ENCODE data around the gene GPR162. TPM values are rescaled to one million over a fixed set of nuclear protein-coding genes. Genes with fewer than 3 reads are reported as not detected.

The GPR162 gene
- total and polyA plus RNA-seq, 10 of the 15 experiments (the other 5 are each of a cell fraction or from before 2014, with no cell fraction given): not detected

- no peaks in the 10 kb centered on the region for H3K79me2 ChIP-seq (ENCODE audit: control insufficient read depth, insufficient read depth, low read length)
- ATAC-seq: no peak
- no peak overlapping the region for H3K4me3 ChIP-seq
- DNase-seq (ENCODE audit: low read depth, low spot score): no peak
- H3K9ac ChIP-seq (ENCODE audit: control insufficient read depth, insufficient read depth, low read length): no peak overlapping the region
- ChIA-PET SMC1A (ENCODE audit: uncharacterized antibody, unreplicated experiment) (interaction anchor here (1.1 to 5.8 kb wide), 2 partner anchors 11 to 84 kb away, joined by 3 to 35 read pairs; partner anchors contain the start of gene MLF2), CTCF (interaction anchor here (1.1 to 6.8 kb wide), 3 partner anchors 11 to 84 kb away, joined by 4 to 72 read pairs (median 43); partner anchors contain the start of genes CDCA3, MLF2 and USP5), POLR2A (interaction anchor here (0.6 to 1.7 kb wide), 3 partner anchors 11 to 225 kb away, joined by 4 to 9 read pairs (median 5); no protein-coding TSS in a partner anchor), RAD21 (ENCODE audit: unreplicated experiment) (interaction anchor here (1.1 kb wide), 1 partner anchor 54 kb away, joined by 3 read pairs; no protein-coding TSS in a partner anchor)
- no peaks in the 10 kb centered on the region for H3K36me3 ChIP-seq (ENCODE audit: control insufficient read depth in 2 of 2, insufficient read depth in 2 of 2, low read length in 1 of 2)
- H3K27ac ChIP-seq (ENCODE audit: control insufficient read depth, insufficient read depth): no peak overlapping the region
- no peaks in the 10 kb centered on the region for H4K20me1 ChIP-seq (ENCODE audit: control insufficient read depth, insufficient read depth)
- H3K4me1 ChIP-seq (ENCODE audit: control insufficient read depth, insufficient read depth, low read length): peaks cover 10% of the 10 kb centered on the region
- no peak overlapping the region for H2AFZ ChIP-seq (ENCODE audit: control insufficient read depth, low read depth, low read length)
- no peaks in the 10 kb centered on the region for H3K9me3 ChIP-seq (replicated peaks; ENCODE audit: control insufficient read depth, insufficient read depth, low read length)
- in situ Hi-C loops (cut with MboI): no loop called here
- no TSS peak for BruUV-seq (replicated peaks)
- intact Hi-C loops (cut with micrococcal nuclease; ENCODE audit: unreplicated experiment): no loop called here
- no peaks in the 10 kb centered on the region for H3K27me3 ChIP-seq (replicated peaks in 1 of 2; ENCODE audit: control insufficient read depth in 2 of 2, insufficient read depth in 2 of 2, low read length in 1 of 2)
- 76% methylated on average over 26 of the region's 26 CpGs for WGBS (ENCODE audit: insufficient coverage, insufficient replicate concordance, low lambda C conversion rate, missing lambda C conversion rate)
- no peak overlapping the region for H3K4me2 ChIP-seq (ENCODE audit: control insufficient read depth, insufficient read depth)
- no peak for FAIRE-seq
- no peak for TF ChIP-seq NR2C1 (IDR thresholded peaks at IDR 0.05)
- no peak for TF ChIP-seq MTA3 (IDR thresholded peaks at IDR 0.05; ENCODE audit: borderline replicate concordance, low read length)
- TF ChIP-seq KAT2A (conservative IDR thresholded peaks at IDR 0.05; ENCODE audit: control insufficient read depth, low read depth, low read length): no peak
- TF ChIP-seq SRF (IDR thresholded peaks at IDR 0.05; ENCODE audit: low read depth in 2 of 2, low read length in 2 of 2): no peak
- no peak for TF ChIP-seq RELB (IDR thresholded peaks at IDR 0.05; ENCODE audit: low read depth)
- TF ChIP-seq, protein P1, sequence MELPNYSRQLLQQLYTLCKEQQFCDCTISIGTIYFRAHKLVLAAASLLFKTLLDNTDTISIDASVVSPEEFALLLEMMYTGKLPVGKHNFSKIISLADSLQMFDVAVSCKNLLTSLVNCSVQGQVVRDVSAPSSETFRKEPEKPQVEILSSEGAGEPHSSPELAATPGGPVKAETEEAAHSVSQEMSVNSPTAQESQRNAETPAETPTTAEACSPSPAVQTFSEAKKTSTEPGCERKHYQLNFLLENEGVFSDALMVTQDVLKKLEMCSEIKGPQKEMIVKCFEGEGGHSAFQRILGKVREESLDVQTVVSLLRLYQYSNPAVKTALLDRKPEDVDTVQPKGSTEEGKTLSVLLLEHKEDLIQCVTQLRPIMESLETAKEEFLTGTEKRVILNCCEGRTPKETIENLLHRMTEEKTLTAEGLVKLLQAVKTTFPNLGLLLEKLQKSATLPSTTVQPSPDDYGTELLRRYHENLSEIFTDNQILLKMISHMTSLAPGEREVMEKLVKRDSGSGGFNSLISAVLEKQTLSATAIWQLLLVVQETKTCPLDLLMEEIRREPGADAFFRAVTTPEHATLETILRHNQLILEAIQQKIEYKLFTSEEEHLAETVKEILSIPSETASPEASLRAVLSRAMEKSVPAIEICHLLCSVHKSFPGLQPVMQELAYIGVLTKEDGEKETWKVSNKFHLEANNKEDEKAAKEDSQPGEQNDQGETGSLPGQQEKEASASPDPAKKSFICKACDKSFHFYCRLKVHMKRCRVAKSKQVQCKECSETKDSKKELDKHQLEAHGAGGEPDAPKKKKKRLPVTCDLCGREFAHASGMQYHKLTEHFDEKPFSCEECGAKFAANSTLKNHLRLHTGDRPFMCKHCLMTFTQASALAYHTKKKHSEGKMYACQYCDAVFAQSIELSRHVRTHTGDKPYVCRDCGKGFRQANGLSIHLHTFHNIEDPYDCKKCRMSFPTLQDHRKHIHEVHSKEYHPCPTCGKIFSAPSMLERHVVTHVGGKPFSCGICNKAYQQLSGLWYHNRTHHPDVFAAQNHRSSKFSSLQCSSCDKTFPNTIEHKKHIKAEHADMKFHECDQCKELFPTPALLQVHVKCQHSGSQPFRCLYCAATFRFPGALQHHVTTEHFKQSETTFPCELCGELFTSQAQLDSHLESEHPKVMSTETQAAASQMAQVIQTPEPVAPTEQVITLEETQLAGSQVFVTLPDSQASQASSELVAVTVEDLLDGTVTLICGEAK (IDR thresholded peaks at IDR 0.05; ENCODE audit: borderline replicate concordance): no peak
- TF ChIP-seq CBX5 (IDR thresholded peaks at IDR 0.05; ENCODE audit: low read depth): no peak
- no peak for TF ChIP-seq EGR1 (IDR thresholded peaks at IDR 0.05; ENCODE audit: borderline replicate concordance in 1 of 2, low read depth in 2 of 2, low read length in 2 of 2)
- no peak for TF ChIP-seq NFXL1 (IDR thresholded peaks at IDR 0.05; ENCODE audit: borderline replicate concordance)
- no peak for TF ChIP-seq STAT1 (conservative IDR thresholded peaks at IDR 0.05)
- TF ChIP-seq EED (IDR thresholded peaks at IDR 0.05; ENCODE audit: low read depth): no peak
- no peak for TF ChIP-seq HDAC6 (IDR thresholded peaks at IDR 0.05; ENCODE audit: unreplicated experiment)
- TF ChIP-seq POLR2AphosphoS5 (IDR thresholded peaks at IDR 0.05; ENCODE audit: low read length): no peak
- TF ChIP-seq SUPT20H (IDR thresholded peaks at IDR 0.05; ENCODE audit: borderline replicate concordance, control insufficient read depth, low read depth, low read length): no peak
- TF ChIP-seq RFX5 (IDR thresholded peaks at IDR 0.05; ENCODE audit: low read depth, low read length): no peak
- no peak for TF ChIP-seq RAD51 (IDR thresholded peaks at IDR 0.05)
- TF ChIP-seq CBX3 (IDR thresholded peaks at IDR 0.05; ENCODE audit: borderline replicate concordance, low read depth): no peak
- no peak for TF ChIP-seq BMI1 (IDR thresholded peaks at IDR 0.05; ENCODE audit: borderline replicate concordance)
Observed at GRCh38 chr12:6837370-6838060, 15.9 kb downstream of the GPR162 start.

All from GM12878 (cell line).